Sigmoid colon (tissue), 4 donors: ENCODE results near the gene VRK1.

Source experiments
- CTCF ChIP-seq, 4 experiments: fragments of 450-650 bp in 3 of 4; fragments of 200-600 bp in 1 of 4; IDR thresholded peaks; one replicate each; pipeline ENCODE4 v1.5.1; 2016 to 2019; ENCODE audit warnings: antibody characterized with exemption in 4 of 4, mild to moderate bottlenecking in 3 of 4, moderate library complexity in 2 of 4
- EP300 ChIP-seq, 4 donors: sonication (generic); formaldehyde crosslinking; IDR thresholded peaks; one replicate each; pipeline ENCODE4 v1.6.1; 2017; ENCODE audit warnings: antibody characterized with exemption in 4 of 4
- POLR2A ChIP-seq, 2 donors: fragments of 450-650 bp; IDR thresholded peaks; one replicate each; pipeline ENCODE4 v1.6.1; 2016; ENCODE audit warnings: antibody characterized with exemption in 2 of 2, mild to moderate bottlenecking in 2 of 2, moderate library complexity in 2 of 2
- POLR2AphosphoS5 ChIP-seq, 4 donors: sonication (generic); formaldehyde crosslinking; IDR thresholded peaks; one replicate each; pipeline ENCODE4 v1.6.1; 2017; ENCODE audit warnings: antibody characterized with exemption in 4 of 4

GRCh38 chr14:96867634-96868033 is 70.5 kb downstream of the VRK1 start:
- TF ChIP-seq CTCF (IDR thresholded peaks at IDR 0.05) (no peak), POLR2A (IDR thresholded peaks at IDR 0.05) (no peak), POLR2AphosphoS5 (IDR thresholded peaks at IDR 0.05) (no peak), EP300 (IDR thresholded peaks at IDR 0.05) (no peak)
